ENCODE measurements around the gene UPF2.

Gene UPF2

GRCh38 chr10:11886138-11886474 is 156.5 kb downstream of the UPF2 start:
- no peak for TF ChIP-seq POLR2A (IDR thresholded peaks at IDR 0.05; ENCODE audit: low read depth, low read length)
- DNase-seq (ENCODE audit: insufficient read length, low spot score) (no peak), FAIRE-seq (no peak)

GRCh38 chr10:11885437-11886137 is 157.0 kb downstream of the UPF2 start:
- no peak for FAIRE-seq
- no peak for TF ChIP-seq POLR2A (IDR thresholded peaks at IDR 0.05; ENCODE audit: low read depth, low read length)
- DNase-seq (ENCODE audit: insufficient read length, low spot score): no peak

GRCh38 chr10:11884706-11885423 is 157.7 kb downstream of the UPF2 start:
- DNase-seq (ENCODE audit: insufficient read length, low spot score) (no peak), FAIRE-seq (no peak)
- TF ChIP-seq POLR2A (IDR thresholded peaks at IDR 0.05; ENCODE audit: low read depth, low read length): no peak

GRCh38 chr10:11882646-11883375 is 159.8 kb downstream of the UPF2 start:
- FAIRE-seq (no peak), DNase-seq (ENCODE audit: insufficient read length, low spot score) (no peak)
- TF ChIP-seq POLR2A (IDR thresholded peaks at IDR 0.05; ENCODE audit: low read depth, low read length): no peak

GRCh38 chr10:11881477-11882417 is 160.9 kb downstream of the UPF2 start:
- peak; percentile 30 for FAIRE-seq
- peak; percentile 80 for DNase-seq (ENCODE audit: insufficient read length, low spot score)
- no peak for TF ChIP-seq POLR2A (IDR thresholded peaks at IDR 0.05; ENCODE audit: low read depth, low read length)

- TF ChIP-seq POLR2A (IDR thresholded peaks at IDR 0.05; ENCODE audit: low read depth, low read length): no peak
- FAIRE-seq (no peak), DNase-seq (ENCODE audit: insufficient read length, low spot score) (no peak)
Measured at GRCh38 chr10:11881030-11881476, 161.6 kb downstream of the UPF2 start.

- no peak for TF ChIP-seq POLR2A (IDR thresholded peaks at IDR 0.05; ENCODE audit: low read depth, low read length)
- DNase-seq (ENCODE audit: insufficient read length, low spot score): no peak
- no peak for FAIRE-seq
Measured at GRCh38 chr10:11880151-11881029, 162.2 kb downstream of the UPF2 start.

GRCh38 chr10:11879387-11880094 is 163.1 kb downstream of the UPF2 start:
- FAIRE-seq (no peak), DNase-seq (ENCODE audit: insufficient read length, low spot score) (no peak)
- no peak for TF ChIP-seq POLR2A (IDR thresholded peaks at IDR 0.05; ENCODE audit: low read depth, low read length)

- no peak for DNase-seq (ENCODE audit: insufficient read length, low spot score)
- no peak for FAIRE-seq
- TF ChIP-seq POLR2A (IDR thresholded peaks at IDR 0.05; ENCODE audit: low read depth, low read length): no peak
Measured at GRCh38 chr10:11878776-11879175, 163.8 kb downstream of the UPF2 start.

- TF ChIP-seq POLR2A (IDR thresholded peaks at IDR 0.05; ENCODE audit: low read depth, low read length): no peak
- FAIRE-seq: no peak
- no peak for DNase-seq (ENCODE audit: insufficient read length, low spot score)
Measured at GRCh38 chr10:11877591-11877905, 165.1 kb downstream of the UPF2 start.

GRCh38 chr10:11876805-11877590 is 165.6 kb downstream of the UPF2 start:
- FAIRE-seq (no peak), DNase-seq (ENCODE audit: insufficient read length, low spot score) (no peak)

More at GRCh38 chr10:11876805-11877590, 165.6 kb downstream of the UPF2 start:
- no peak for TF ChIP-seq POLR2A (IDR thresholded peaks at IDR 0.05; ENCODE audit: low read depth, low read length)
